22Rv1 (cell line): Measurements from ENCODE around the gene POSTN.
A peak's percentile ranks its signal among the peaks of the same experiment; 100 is the strongest.

Experiments used
- H3K27ac ChIP-seq: fragments of 450-650 bp; 2 replicates; pipeline ENCODE4 v1.5.1; 2017
- ZFX ChIP-seq: fragments of 450-650 bp; IDR thresholded peaks from 2 replicates; pipeline ENCODE4 v1.6.1; 2017; ENCODE audit warnings: antibody characterized with exemption, borderline replicate concordance
- TF ChIP-seq, protein P1 (sequence below): fragments of 450-650 bp; IDR thresholded peaks from 2 replicates; pipeline ENCODE4 v1.5.1; 2017; ENCODE audit warnings: mild to moderate bottlenecking

The POSTN gene

DNA sequence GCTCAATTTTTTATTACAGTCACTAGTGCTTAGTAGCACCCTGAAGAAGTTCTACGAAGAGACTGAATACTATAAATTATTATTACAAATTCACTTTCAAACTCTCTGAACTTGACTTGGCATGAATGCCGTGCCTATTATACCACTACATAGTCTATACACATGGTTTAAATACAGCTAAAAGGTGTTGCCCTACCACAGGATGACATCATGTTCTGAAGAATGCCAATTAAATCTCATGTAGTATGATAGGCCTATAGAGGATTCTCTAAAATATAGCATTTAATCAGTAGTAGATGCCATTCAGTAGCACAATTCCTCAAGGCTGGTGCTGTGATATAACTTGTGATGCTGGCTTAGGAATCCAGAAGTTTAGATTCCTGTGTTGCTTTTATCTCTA is 16.7 kb upstream of the POSTN start:
- no peak for TF ChIP-seq ZFX
- TF ChIP-seq, protein P1, sequence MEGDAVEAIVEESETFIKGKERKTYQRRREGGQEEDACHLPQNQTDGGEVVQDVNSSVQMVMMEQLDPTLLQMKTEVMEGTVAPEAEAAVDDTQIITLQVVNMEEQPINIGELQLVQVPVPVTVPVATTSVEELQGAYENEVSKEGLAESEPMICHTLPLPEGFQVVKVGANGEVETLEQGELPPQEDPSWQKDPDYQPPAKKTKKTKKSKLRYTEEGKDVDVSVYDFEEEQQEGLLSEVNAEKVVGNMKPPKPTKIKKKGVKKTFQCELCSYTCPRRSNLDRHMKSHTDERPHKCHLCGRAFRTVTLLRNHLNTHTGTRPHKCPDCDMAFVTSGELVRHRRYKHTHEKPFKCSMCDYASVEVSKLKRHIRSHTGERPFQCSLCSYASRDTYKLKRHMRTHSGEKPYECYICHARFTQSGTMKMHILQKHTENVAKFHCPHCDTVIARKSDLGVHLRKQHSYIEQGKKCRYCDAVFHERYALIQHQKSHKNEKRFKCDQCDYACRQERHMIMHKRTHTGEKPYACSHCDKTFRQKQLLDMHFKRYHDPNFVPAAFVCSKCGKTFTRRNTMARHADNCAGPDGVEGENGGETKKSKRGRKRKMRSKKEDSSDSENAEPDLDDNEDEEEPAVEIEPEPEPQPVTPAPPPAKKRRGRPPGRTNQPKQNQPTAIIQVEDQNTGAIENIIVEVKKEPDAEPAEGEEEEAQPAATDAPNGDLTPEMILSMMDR: no peak
- no peak overlapping the region for H3K27ac ChIP-seq

DNA sequence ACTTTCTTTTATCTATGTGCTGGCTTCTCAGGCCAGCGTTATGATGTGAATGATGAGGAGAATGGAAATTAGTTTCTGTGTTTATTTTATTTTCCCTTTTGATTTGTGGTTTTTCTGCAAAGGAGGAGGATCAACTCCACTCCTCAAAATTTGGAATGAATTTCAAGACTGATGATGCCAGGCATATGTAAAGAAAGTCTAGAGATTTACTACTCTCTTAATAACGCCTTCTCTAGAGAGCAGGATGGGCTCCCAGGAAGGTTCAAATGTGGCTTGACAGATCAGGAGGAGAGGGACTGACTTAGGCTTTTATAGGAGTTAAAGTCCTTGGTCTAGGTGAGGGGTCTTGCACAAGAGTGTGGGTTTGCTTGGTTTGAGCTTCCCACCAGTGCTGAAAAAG is 15.1 kb upstream of the POSTN start:
- TF ChIP-seq, protein P1: no peak
- no peak for TF ChIP-seq ZFX
- H3K27ac ChIP-seq: no peak overlapping the region

DNA sequence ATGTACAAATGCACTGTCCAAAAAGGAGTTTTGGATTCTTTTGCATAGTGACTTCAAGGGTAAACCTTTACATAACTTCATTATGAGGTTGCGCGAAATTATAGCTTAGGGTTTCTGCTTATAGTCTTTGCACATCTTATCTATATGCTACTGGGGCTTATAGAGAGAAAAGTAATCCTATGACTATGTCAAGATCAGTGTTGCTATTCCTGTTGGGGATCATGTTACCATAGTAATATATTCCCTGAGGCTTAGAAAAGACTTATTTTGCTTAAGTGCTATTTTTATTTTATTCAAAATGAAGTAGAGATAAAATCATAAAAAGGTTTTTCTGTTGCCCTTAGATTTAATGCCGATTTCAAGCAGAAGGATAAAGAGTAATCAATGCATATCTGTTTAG is 14.7 kb upstream of the POSTN start:
- no peak for TF ChIP-seq ZFX
- TF ChIP-seq, protein P1: no peak
- no peak overlapping the region for H3K27ac ChIP-seq

DNA sequence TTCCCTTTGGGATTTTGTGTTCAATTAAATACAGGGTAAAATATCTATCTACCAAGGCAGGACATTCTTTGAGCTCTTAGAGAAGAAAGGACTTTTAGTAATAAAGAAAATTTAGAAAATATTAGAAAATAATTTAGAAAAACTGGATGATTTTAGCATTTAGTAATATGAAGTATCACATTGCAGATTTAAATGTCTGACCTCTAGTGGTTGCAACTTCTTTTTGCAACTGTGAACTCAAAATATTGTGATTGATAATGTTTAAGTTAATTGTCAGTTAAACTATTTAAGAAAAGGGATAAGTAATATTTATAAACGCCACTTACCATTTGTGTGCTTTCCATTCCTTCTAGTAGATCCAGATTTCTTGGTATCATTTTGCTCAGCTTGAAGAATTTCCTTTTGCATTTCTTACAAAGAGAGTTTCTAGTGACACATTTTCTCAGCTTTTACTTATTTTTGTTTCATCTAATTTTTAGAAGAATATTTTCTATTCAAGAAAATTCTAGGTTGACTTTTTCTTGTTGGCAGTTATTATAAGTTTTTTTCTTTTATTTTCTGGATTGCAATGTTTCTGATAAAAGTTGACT is 10.3 kb upstream of the POSTN start:
- H3K27ac ChIP-seq: no peak overlapping the region
- TF ChIP-seq ZFX: no peak
- TF ChIP-seq, protein P1: peak; percentile 72

DNA sequence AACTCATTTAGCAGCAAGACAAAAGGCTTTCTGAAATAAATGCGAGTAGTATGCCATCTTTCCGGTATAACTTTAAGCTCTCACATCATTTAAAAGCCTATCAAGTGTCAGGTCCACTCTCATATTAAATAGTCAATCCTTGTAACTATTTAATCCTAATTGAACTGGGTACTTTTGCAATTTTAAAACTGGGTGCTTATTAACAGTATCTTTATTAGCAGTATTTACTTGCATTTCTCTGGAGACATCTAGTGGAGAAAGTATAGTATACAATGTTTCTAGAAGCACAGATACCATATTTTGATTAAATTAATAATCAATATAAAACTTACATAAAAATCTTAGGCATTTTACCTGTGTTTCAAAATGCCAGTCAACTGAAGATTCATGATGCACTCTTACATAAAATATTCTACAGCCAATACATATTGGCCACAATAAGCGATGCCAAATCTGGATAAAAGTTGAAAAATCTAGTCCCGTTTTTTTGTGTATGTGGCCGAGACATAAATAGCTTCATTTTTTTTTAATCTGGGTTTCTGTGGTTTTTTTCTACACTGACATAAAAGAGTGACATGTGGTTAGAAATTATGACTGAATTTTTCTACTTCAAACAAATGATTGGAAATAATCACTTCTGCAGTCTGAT is 4.3 kb upstream of the POSTN start:
- H3K27ac ChIP-seq: no peak overlapping the region
- TF ChIP-seq ZFX: no peak
- TF ChIP-seq, protein P1: peak; percentile 81

DNA sequence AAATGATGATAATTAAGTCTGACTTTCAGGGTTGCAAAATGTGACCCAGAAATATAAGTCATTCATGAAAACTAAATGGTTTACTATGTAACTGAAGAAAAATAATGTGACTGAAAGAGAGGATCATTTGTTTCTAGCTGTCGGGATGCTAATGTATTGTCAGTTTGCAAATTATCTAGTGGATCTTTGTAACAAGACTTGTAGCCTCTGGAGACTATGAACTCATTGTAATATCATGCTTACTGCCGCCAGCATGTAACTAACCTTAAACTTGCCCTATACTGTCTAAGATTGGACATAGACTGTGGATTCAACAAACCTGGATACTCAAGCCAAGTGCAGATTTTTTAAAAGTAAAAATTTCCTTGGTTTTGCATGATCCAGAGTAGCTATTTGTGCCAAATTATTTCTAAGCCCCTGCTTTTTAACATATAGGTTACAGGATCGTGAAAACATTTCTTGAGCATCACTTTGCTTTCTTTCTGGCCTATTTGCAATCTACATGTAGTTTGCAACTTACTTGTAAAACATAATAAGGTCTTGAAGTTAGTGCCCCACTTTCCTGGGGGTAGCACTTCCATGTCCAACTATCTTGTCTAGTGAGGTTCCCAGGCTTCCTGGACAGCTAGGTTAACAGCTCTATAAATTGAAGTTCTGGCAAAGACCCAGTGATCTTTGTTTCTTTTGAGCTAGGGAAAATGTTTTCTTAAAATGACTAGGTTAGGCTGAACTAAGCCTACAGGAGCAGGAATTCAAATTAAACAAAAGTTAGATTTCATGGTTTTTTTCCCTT is 3.3 kb upstream of the POSTN start:
- TF ChIP-seq, protein P1: no peak
- TF ChIP-seq ZFX: no peak
- no peak overlapping the region for H3K27ac ChIP-seq

DNA sequence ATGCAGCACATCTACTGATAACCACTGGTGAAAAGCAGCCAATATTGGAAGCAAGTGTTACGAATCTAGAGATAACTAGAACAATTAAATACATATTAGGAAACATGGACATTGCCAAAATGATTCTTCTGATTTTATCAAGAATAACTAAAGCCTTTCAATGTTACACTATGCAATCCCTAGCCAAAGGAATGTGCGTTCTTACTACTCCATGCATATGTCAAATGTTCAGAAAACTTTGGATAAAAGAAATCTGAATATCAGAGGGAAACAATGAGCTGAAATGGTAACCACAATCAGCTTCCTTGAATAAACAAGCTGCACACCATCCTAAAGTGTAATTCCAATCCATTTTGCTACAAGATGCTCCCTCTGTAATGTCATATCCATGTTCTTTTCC is 951 bp upstream of the POSTN start:
- no peak for TF ChIP-seq ZFX
- TF ChIP-seq, protein P1: no peak
- no peak overlapping the region for H3K27ac ChIP-seq
